OCI-LY1 (cell line): Measurements from ENCODE around the gene ZNF512.

Source experiments
- H2AFZ ChIP-seq: fragments of 200-600 bp; sonication (generic), shearing (Covaris generic); 2 replicates; pipeline ENCODE4 v1.6.0; 2014; ENCODE audit warnings: antibody characterized with exemption, mild to moderate bottlenecking, low read length
- H3F3A ChIP-seq: fragments of 200-600 bp; sonication (generic), shearing (Covaris generic); 2 replicates; pipeline ENCODE4 v1.6.0; 2014; ENCODE audit warnings: mild to moderate bottlenecking, antibody characterized with exemption, low read length, moderate library complexity; ENCODE audit not compliant: insufficient read depth
- H3K27ac ChIP-seq: fragments of 200-600 bp; sonication (generic); 2 replicates; pipeline ENCODE4 v1.5.1; 2014; ENCODE audit warnings: low read length, mixed run types, mild to moderate bottlenecking, low read depth; ENCODE audit not compliant: poor library complexity, severe bottlenecking
- H3K27me3 ChIP-seq: fragments of 200-600 bp; sonication (generic); 2 replicates; pipeline ENCODE4 v1.6.0; 2014; ENCODE audit warnings: antibody characterized with exemption, mild to moderate bottlenecking, low read length, moderate library complexity; ENCODE audit not compliant: insufficient read depth
- H3K36me3 ChIP-seq: fragments of 200-600 bp; sonication (generic); 2 replicates; pipeline ENCODE4 v1.6.1; 2014; ENCODE audit warnings: mild to moderate bottlenecking, antibody characterized with exemption, low read length, moderate library complexity, mixed read lengths; ENCODE audit not compliant: insufficient read depth
- H3K4me1 ChIP-seq: fragments of 200-600 bp; sonication (generic); 2 replicates; pipeline ENCODE4 v1.5.1; 2014; ENCODE audit warnings: mild to moderate bottlenecking, low read length, moderate library complexity; ENCODE audit not compliant: insufficient read depth, severe bottlenecking
- H3K4me2 ChIP-seq: fragments of 200-600 bp; sonication (generic), shearing (Covaris generic); 2 replicates; pipeline ENCODE4 v1.6.1; 2014; ENCODE audit warnings: low read length
- H3K4me3 ChIP-seq: fragments of 200-600 bp; sonication (generic); 2 replicates; pipeline ENCODE4 v1.5.1; 2014; ENCODE audit warnings: low read length, low read depth, mild to moderate bottlenecking, mixed read lengths; ENCODE audit not compliant: poor library complexity, severe bottlenecking
- H3K79me2 ChIP-seq: fragments of 200-600 bp; shearing (Covaris generic); 2 replicates; pipeline ENCODE4 v1.6.1; 2016; ENCODE audit warnings: mixed run types, low read length, mixed read lengths; ENCODE audit not compliant: insufficient read depth
- H3K9ac ChIP-seq: fragments of 200-600 bp; sonication (generic), shearing (Covaris generic); 2 replicates; pipeline ENCODE4 v1.6.1; 2014; ENCODE audit warnings: mild to moderate bottlenecking, low read length, mixed read lengths
- H3K9me2 ChIP-seq: fragments of 200-600 bp; sonication (generic), shearing (Covaris generic); 2 replicates; pipeline ENCODE4 v1.6.1; 2014; ENCODE audit warnings: low read depth, mild to moderate bottlenecking, low read length, mixed read lengths
- H3K9me3 ChIP-seq: fragments of 200-600 bp; shearing (Covaris generic); 2 replicates; pipeline ENCODE4 v1.6.1; 2014; ENCODE audit warnings: low read length, mixed read lengths
- H4K20me1 ChIP-seq: fragments of 200-600 bp; sonication (generic), shearing (Covaris generic); 2 replicates; pipeline ENCODE4 v1.6.0; 2016; ENCODE audit warnings: mild to moderate bottlenecking, low read length; ENCODE audit not compliant: insufficient read depth
- CTCF ChIP-seq: fragments of 200-600 bp; sonication (generic), shearing (Covaris generic); IDR thresholded peaks from 2 replicates; pipeline ENCODE4 v1.5.1; 2017; ENCODE audit warnings: mild to moderate bottlenecking, antibody characterized with exemption, low read length, moderate library complexity, mixed read lengths
- EZH2 ChIP-seq: fragments of 200-600 bp; sonication (generic), shearing (Covaris generic); IDR thresholded peaks from 2 replicates; pipeline ENCODE4 v1.8.0; 2017; ENCODE audit warnings: borderline replicate concordance, mixed run types, mild to moderate bottlenecking, antibody characterized with exemption, low read length, moderate library complexity, mixed read lengths

Gene ZNF512

GRCh38 chr2:27652790-27653189, 69.9 kb downstream of the ZNF512 start:
- Histone ChIP-seq H2AFZ (no peak overlapping the region), H3K27ac (no peak overlapping the region), H3K79me2 (no peaks in the 10 kb centered on the region), H3K36me3 (peaks cover 94% of the 10 kb centered on the region), H3K4me2 (no peak overlapping the region), H3K9me3 (no peaks in the 10 kb centered on the region), H3K9ac (no peak overlapping the region), H3K9me2 (no peaks in the 10 kb centered on the region), H4K20me1 (no peaks in the 10 kb centered on the region), H3K4me1 (no peaks in the 10 kb centered on the region), H3K27me3 (no peaks in the 10 kb centered on the region), H3K4me3 (no peak overlapping the region), H3F3A (no peaks in the 10 kb centered on the region)
- TF ChIP-seq EZH2: no peak
- TF ChIP-seq CTCF: no peak

- Histone ChIP-seq H3K9me2 (no peaks in the 10 kb centered on the region), H3K4me1 (no peaks in the 10 kb centered on the region), H3K27ac (no peak overlapping the region), H3K9ac (no peak overlapping the region), H3K79me2 (no peaks in the 10 kb centered on the region), H3F3A (no peaks in the 10 kb centered on the region), H3K9me3 (no peaks in the 10 kb centered on the region), H3K27me3 (no peaks in the 10 kb centered on the region), H3K36me3 (peaks cover 88% of the 10 kb centered on the region), H2AFZ (no peak overlapping the region), H3K4me3 (no peak overlapping the region), H4K20me1 (no peaks in the 10 kb centered on the region), H3K4me2 (no peak overlapping the region)
- TF ChIP-seq CTCF: no peak
- no peak for TF ChIP-seq EZH2
Observed at GRCh38 chr2:27653397-27653796, 70.6 kb downstream of the ZNF512 start.

GRCh38 chr2:27655155-27655951, 72.5 kb downstream of the ZNF512 start:
- Histone ChIP-seq H3K9ac (no peak overlapping the region), H2AFZ (no peak overlapping the region), H3K36me3 (peaks cover 83% of the 10 kb centered on the region), H3F3A (no peaks in the 10 kb centered on the region), H3K4me2 (no peak overlapping the region), H4K20me1 (no peaks in the 10 kb centered on the region), H3K27me3 (no peaks in the 10 kb centered on the region), H3K79me2 (no peaks in the 10 kb centered on the region), H3K27ac (no peak overlapping the region), H3K4me3 (no peak overlapping the region), H3K9me3 (no peaks in the 10 kb centered on the region), H3K9me2 (no peaks in the 10 kb centered on the region), H3K4me1 (no peaks in the 10 kb centered on the region)
- TF ChIP-seq CTCF (no peak), EZH2 (no peak)
